NCI-H446 (cell line): ENCODE measurements around the gene TBC1D10B.

Experiments
- DNase-seq, 2 experiments: peaks; one replicate each; lab custom pipeline; 2025; lab: John Stamatoyannopoulos, UW

Gene TBC1D10B, protein sequence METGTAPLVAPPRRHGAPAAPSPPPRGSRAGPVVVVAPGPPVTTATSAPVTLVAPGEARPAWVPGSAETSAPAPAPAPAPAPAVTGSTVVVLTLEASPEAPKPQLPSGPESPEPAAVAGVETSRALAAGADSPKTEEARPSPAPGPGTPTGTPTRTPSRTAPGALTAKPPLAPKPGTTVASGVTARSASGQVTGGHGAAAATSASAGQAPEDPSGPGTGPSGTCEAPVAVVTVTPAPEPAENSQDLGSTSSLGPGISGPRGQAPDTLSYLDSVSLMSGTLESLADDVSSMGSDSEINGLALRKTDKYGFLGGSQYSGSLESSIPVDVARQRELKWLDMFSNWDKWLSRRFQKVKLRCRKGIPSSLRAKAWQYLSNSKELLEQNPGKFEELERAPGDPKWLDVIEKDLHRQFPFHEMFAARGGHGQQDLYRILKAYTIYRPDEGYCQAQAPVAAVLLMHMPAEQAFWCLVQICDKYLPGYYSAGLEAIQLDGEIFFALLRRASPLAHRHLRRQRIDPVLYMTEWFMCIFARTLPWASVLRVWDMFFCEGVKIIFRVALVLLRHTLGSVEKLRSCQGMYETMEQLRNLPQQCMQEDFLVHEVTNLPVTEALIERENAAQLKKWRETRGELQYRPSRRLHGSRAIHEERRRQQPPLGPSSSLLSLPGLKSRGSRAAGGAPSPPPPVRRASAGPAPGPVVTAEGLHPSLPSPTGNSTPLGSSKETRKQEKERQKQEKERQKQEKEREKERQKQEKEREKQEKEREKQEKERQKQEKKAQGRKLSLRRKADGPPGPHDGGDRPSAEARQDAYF

DNA sequence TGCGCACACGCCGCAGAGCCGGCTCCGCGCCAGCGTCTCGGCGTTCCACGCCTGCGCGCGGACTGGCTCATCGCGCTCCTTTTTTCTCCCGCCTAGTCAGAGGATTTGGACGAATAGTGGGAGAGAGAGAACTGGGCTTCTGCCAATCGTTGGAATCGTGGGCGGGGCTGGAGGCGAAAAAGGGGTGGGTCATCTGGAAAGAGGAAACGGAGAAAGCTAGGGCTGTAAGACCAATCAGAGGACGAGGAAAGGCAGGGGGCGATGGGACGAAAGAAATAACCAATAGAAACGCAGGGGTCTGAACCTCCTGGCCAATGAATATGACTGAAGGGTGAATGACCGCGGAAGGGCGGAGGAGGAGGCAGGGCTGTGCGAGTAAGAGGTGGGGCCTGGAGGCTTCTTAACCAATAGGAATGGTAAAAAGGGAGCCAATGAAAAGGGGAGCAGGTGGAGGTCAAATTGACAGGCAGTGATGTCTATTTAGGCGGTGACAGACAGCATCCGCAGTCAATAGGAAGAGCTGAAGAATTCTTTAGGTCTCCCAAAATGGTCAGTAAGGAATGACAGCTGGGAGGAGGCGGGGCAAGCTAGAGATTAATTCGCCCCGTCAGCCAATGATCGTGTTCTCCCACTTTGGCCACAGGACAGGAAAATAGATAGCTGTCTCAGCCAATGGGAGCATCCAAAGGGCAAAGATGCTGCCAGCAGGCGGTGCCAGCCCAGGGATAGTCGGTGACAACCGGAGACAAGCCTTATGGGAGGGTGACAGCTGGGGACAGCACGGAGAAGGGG, at the start of gene TBC1D10B:
TSS of gene TBC1D10B (minus strand) at position 39 of the 792 bp plus-strand sequence. CDS start 311 bp downstream, outside the sequence.
- peak; percentile 100 for DNase-seq

DNA sequence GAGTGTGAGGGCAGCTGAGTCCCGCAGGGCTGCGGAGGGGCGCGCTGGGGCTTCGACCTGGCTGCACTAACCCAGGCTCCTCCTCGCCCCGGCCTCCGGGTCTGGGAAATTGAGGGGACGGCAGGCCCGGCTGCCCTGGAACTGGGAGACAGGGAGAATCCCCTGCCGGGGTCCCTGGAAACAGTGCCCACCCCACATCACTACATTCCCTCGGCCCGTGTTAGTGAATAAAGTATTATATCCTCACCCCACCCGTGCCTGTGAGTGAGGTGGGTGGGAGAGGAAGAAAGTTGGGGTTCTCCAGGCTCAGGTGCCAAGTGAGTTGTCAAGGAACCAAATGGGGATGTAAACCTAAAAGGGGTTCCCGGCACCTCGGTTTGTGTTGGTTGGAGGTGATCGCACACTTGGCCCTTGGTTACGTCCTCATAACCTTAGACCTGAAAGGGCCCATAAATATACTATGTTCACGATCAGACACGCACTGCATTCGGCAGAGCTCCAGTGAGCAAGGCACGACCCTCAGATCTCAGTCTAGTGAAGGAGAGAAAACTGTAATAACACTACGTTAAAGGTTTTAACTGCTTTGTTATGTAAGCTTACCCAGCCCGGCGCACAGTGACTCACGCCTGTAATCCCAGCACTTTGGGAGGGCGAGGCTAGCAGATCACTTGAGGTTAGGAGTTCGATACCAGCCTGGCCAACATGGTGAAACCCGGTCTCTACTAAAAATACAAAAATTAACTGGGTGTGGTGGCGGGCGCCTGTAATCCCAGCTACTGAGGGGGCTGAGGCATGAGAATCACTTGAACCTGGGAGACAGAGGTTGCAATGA, 48.3 kb upstream of the TBC1D10B start:
- DNase-seq: no peak

DNA sequence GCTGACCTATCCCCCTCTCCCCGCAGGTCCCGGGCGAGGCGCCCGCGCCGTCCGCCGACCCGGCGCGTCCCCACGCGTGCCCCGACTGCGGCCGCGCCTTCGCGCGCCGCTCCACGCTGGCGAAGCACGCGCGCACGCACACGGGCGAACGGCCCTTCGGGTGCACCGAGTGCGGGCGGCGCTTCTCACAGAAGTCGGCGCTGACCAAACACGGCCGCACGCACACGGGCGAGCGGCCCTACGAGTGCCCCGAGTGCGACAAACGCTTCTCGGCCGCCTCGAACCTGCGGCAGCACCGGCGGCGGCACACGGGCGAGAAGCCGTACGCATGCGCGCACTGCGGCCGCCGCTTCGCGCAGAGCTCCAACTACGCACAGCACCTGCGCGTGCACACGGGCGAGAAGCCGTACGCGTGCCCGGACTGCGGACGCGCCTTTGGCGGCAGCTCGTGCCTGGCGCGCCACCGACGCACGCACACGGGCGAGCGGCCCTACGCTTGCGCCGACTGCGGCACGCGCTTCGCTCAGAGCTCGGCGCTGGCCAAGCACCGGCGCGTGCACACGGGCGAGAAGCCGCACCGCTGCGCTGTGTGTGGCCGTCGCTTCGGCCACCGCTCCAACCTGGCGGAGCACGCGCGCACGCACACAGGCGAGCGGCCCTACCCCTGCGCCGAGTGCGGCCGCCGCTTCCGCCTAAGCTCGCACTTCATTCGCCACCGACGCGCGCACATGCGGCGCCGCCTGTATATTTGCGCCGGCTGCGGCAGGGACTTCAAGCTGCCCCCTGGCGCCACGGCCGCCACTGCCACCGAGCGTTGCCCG, 47.4 kb upstream of the TBC1D10B start:
- no peak for DNase-seq

DNA sequence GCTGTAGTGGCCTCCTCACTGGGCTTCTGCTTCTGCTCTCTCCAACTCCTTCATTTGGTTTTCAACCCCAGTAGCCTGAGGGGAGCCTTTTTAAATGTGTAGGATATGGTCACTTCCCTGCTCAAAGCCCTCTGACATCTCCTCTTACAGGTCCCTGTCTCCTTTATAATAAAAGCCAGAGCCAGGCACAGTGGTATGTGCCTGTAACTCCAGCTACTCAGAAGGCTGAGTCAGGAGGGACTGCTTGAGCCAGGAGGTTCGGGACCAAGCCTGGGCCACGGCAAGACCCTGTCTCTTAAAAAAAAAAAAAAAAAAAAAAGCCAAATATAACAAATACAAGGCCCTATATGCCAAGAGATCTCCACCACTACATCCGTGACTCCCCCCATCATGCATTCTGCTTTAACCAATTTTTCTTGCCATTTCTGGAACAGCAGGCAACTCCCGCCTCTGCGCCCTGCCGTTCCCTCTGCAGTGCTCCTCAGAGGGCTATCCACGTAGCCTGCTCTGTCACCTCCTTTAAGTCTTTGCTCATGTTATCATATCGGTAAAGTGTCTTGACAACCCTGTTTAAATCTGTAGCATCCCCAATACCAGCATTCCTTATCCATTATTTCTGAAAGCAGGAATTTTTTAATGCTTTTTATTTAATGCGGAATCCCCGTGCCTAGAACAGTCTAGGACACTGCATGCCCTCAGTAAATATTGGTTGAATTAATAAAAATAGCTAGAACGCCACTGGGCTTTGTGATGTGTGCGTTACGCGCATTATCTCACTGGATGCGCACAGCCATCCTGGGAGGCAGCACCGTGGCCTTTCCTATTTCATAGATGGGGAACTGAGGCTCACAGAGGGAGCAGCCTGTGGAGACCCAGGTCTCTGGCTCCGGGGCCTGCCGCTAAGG, 46.6 kb upstream of the TBC1D10B start:
- DNase-seq: no peak

DNA sequence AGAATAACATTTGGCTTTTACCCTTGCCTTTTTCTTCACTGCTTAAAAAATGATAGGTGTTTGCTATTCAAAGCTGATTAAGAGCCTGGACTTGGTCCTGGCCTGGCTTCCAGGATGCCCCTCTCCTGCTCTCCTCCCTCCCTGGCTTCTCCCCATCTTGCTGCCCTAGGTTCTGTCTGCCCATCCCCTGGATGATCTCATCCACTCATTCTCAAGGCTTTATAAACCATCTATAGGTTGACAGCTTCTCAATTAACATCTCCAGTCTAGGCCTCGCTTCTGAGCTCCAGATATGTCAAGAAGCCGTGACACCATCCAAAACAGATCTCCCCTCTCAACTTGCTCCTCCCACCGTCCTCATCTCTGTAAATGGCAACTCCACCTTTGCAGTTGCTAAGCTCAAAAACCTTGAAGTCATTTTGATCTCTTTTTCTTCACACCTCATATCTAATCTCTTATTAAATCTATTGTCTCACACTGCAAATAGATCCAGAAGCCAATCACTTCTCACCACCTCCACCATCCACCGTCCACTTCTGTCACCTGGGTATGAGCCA, 45.8 kb upstream of the TBC1D10B start:
- DNase-seq: no peak

DNA sequence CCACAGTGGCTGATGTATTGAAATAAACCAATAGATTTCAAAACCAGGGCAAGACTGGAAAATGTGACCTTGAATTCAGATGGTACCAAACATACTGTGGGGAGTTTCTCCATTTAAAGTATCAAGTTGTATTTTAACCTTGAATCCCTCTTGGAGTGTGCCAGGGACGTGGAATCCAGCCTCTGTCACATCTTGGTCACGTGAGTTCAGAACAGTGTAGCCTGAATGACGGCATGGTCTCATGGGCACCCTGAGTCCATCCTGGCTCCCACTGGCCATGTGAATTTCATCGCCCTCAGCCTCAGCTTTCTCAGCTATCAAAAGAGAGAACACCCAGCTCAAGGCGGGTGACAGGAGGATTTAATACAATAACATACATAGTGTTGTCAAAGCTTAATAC, 43.9 kb upstream of the TBC1D10B start:
- no peak for DNase-seq

DNA sequence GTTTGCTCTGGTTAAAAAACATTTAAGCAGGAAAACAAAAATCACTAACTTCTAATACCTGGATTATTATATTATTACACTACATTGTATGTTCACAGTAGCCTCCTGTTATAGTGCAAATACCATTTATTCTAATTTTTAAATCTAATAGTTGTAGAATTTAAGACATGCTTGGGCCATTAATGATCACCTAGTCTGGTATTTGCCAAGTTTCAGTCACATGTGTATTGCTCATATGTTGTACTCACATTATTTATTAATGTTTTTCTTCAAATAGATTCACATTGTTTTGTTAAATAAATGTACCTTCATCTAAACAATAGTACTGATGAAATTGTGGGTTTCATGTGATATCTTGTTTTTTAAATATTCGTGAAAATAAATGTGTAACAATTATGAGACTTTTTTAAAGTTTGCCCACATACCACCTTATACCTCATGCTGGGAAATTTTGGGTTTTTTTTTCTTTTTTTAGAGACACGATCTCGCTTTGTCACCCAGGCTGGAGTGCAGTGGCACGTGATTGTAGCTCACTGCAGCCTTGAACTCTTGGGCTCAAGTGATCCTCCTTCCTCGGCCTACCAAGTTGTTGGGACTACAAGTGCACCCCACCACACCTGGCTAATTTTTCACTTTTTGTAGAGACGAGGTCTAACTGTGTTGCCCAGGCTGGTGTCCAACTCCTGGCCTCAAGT, 43.0 kb upstream of the TBC1D10B start:
- no peak for DNase-seq

DNA sequence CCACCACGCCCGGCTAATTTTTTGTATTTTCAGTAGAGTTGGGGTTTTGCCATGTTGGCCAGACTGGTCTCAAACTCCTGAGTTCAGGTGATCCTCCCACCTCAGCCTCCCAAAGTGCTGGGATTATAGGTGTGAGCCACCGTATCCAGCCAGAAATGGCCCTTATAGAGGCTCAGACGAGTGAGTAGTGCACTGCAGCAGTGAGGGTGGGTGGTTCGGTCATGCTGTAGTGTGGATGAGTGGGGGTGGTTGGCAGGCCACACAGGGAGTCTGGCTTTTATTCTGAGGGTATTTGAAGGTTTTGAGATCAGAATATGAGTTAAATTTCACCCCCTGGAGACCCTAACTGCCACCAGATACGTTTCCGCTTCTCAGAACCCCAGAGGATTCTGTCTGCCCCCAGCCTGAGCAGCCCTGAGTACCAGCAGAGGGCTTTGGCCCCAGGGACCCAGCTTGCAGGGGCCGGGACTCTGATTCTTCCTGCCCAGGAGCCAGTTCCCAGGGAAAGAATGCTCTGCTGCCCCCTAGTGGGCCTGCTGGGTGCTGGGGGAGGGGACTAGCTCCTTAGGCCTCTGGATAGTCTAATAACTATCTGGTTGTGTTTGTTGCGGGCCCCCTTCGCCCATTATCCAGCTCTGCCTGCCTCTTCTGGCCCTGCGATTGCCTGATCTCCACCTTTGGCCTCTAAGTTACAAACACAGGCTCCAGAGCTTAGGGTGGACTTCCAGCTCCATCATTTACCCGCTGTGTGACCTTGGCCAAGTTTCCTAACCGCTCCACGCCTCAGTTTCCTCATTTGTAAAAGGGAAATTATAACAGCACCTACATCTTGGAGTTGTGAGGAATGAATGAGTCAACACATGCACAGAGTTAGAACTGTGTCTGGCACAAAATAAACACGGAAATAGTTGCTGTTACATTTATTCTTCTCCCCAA, 39.1 kb upstream of the TBC1D10B start:
- peak; percentile 73 to 88 for DNase-seq

DNA sequence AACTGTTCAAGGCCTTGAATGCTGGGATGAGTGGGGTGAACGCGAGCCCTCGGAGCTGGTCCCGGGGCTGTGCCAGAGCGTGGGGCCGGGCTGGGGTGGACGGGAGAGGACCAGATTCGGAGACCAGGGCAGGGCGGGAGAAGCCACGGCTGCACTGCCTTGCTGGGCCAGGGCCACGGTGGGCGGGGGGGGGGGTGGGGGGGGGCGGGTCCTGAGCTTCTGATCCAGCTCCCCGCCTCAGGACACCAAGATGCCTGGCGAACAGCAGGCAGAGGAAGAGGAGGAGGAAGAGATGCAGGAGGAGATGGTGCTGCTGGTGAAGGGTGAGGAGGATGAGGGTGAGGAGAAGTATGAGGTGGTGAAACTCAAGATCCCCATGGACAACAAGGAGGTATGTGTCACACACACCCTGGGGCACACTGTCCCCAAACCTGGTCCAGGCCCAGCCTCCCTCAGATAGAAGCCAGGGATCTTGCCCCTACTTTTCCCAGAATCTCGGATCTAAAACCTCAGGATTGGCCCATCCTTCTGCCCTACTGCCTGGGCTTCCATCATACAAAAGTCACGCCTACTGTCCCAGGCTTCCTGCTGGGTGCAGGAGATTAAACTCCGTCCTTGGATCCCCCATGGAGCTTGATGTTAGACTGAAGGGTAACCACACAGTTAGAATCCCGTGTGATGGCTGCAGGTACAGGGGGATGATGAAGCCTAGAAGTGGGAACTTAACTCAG, 37.7 kb upstream of the TBC1D10B start:
- no peak for DNase-seq

DNA sequence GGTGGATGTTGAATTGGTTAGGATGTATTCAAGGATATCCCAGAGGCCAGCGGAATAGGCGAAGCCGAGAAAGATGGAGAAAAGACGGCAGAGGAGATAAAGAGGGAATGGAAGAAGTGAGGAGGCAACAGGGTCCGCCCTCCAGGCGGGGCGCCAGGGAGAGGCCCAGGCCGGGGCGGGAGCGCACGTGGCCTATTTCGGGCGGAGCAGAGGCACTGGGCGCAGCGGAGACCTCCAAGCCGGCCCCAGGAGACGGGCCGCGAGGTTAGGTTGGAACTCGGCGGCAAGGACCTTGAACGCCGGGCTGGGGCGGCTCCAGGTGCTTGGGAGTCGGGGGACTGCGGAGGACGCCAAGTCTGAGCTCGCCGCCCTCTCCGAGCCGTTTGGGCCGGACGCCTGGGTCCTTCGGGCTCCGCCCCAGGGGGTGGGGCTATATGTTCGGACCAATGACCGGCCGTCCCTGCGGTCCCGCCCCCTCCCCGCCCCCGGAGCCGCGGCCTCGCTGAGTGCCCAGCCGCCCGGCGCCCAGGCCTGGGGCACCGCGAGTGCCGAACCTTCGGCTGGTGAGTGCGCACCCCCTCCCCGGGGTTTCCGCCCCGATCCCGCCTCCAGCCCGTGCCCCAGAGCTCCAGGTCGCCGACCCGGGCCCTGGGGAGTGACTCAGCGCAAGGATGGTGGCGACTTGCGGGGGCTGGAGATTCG, 37.0 kb upstream of the TBC1D10B start, which contains the start of gene ZNF771:
TSS of gene ZNF771 (plus strand) at position 505 of the 702 bp plus-strand sequence. CDS start 448 bp downstream, outside the sequence.
- peak; percentile 63 to 90 for DNase-seq

DNA sequence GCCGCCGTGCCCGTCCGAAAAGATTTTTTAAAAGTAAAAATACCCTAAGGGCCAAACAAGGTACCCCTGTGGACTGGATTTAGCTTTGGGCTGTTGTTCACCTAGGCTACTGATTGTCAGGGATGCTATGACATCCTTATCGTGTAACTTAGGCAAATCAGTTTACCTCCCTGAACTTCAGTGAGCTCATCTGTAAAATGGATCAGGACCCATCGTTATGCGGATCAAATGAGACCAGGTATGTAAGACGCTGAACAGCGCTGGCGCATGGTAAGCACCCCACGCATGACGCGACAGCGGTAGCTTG, 36.5 kb upstream of the TBC1D10B start:
- no peak for DNase-seq

DNA sequence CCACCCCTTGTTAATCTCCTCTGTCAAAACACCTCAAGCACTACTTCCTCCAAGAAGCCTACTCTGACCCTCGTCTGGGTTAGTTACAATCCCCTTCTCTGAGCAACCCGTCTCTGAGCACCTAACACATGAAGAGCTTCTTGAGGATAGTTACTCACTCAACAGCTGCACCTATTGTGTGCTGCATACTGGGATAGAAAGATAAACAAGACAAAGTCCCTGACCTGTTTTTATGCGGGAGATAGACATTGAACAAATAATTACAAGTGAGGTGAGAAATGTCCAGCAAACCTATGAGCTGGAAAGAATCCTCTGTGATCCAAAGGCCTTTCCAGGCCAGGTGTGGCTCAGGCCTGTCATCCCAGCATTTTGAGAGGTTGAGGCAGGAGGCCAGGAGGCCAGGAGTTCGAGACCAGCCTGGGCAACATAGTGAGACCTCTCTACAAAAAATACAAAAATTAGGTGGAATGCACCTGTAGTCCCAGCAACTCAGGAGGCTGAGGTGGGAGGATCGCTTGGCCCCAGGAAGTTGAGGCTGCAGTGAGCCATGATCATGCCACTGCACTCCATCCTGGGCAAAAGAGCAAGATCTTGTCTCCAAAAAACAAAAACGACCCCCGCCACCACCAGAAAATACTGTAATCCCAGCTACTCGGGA, 31.6 kb upstream of the TBC1D10B start:
- DNase-seq: no peak

DNA sequence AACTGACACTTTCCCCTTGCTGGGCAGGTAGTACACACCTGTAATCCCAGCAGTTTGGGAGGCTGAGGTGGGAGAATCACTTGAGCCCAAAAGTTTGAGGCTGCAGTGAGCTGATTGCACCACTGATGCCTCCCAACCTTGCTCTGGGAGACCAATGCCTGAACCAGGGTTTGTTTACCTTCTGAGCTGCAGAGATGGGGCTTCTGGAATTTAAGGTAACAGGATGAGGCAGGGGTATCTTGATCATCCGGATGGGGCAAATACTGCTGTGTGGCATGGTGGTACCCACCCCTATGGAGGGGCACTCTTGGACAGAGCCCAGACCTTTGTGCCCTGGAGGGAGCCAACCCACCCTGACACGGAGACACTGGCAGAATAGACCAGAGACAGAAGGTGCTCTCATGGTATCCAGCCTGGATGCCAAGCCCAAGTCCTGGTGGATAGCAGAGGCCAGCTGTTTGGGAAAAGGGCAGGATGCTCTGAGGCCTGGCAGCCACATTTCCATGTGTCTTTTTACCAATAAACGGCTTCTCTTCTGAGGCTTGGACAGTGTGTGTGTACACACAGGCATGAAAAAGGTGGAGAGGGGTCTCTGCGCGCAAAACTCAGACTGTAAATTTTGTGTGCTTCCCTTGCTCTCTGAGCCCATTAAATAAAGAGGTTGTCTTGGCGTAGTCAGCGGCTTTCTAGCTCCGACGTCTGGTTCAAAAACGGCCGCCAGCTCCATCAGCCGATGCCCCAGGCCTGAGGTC, 29.3 kb upstream of the TBC1D10B start:
- DNase-seq: no peak

DNA sequence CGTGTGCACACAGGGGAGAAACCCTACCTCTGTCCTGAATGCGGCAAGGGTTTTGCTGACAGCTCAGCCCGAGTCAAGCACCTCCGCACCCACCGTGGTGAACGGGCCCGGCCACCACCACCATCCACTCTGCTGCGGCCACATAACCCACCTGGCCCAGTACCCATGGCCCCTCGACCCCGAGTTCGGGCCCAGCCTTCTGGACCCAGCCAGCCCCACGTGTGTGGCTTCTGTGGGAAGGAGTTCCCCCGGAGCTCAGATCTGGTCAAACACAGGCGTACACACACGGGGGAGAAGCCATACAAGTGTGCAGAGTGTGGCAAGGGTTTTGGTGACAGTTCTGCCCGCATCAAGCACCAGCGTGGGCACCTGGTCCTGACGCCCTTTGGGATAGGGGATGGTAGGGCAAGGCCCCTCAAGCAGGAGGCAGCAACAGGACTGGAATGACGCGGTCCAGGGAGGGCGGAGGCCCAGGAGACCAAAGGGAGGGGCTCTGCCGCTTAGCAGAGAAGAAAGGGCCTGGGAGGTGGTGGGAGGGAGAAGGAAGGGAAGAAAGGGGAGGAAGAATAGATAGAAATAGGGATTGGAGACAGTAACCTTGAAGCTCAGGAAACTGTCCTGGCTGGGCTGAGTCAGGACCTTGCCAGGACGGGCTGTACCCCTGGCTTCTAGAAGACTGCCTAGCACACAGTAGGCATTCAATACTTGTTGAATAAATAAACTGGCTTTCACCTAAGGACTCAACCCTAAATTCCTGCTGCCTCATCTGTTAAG, 28.6 kb upstream of the TBC1D10B start:
- no peak for DNase-seq
